Thoracic aorta (tissue), 2 donors: Measurements from ENCODE around the gene DLG1. TPM values are rescaled to one million over a fixed set of nuclear protein-coding genes. Genes with fewer than 3 reads are reported as not detected.

Experiments used
- ATAC-seq: fragments of 150-250 bp; one replicate; pipeline ENCODE4 v1.8.0; 2017; ENCODE audit warnings: low read depth; ENCODE audit not compliant: insufficient number of reproducible peaks, low FRiP score
- DNase-seq: peaks from one replicate; pipeline ENCODE4 v3.0.0-alpha.2; 2020; ENCODE audit warnings: low spot score
- H3K27ac ChIP-seq, 2 donors: fragments of 200-600 bp; sonication (generic); 1 replicate in 1 of 2; 2 replicates in 1 of 2; pipeline ENCODE4 v1.5.1; 2016; ENCODE audit warnings: mild to moderate bottlenecking in 2 of 2, moderate library complexity in 2 of 2
- H3K27me3 ChIP-seq: fragments of 200-600 bp; sonication (generic); replicated peaks from 2 replicates; pipeline ENCODE4 v1.6.0; 2016; ENCODE audit warnings: mild to moderate bottlenecking; ENCODE audit not compliant: insufficient read depth
- H3K36me3 ChIP-seq: fragments of 200-600 bp; sonication (generic); one replicate; pipeline ENCODE4 v1.5.1; 2016
- H3K4me1 ChIP-seq, 2 donors: fragments of 200-600 bp; sonication (generic); 1 replicate in 1 of 2; 2 replicates in 1 of 2; pipeline versions ENCODE4 v1.5.1 to v1.6.0; 2016; ENCODE audit warnings: low read depth in 2 of 2, mild to moderate bottlenecking in 1 of 2; ENCODE audit not compliant: control insufficient read depth in 1 of 2
- H3K4me3 ChIP-seq: fragments of 200-600 bp; sonication (generic); 2 replicates; pipeline ENCODE4 v1.5.1; 2016; ENCODE audit warnings: mild to moderate bottlenecking
- H3K9me3 ChIP-seq: fragments of 200-600 bp; sonication (generic); 2 replicates; pipeline ENCODE4 v1.5.1; 2016
- total RNA-seq, 2 donors: library from RNA; depleted of rRNA; stranded (reverse); fragments of >200 nt; gene quantifications; one replicate each; pipeline versions ENCODE4 v1.1.0 to v1.2.3, GENCODE V29; 2016
- TF ChIP-seq, protein P1 (sequence below): fragments of 200-600 bp; sonication (generic); IDR thresholded peaks from one replicate; pipeline ENCODE4 v1.5.1; 2019; ENCODE audit warnings: antibody characterized with exemption

DLG1 gene
- total RNA-seq, 2 donors from 2014 or later: 46.4 to 67.8 TPM

DNA sequence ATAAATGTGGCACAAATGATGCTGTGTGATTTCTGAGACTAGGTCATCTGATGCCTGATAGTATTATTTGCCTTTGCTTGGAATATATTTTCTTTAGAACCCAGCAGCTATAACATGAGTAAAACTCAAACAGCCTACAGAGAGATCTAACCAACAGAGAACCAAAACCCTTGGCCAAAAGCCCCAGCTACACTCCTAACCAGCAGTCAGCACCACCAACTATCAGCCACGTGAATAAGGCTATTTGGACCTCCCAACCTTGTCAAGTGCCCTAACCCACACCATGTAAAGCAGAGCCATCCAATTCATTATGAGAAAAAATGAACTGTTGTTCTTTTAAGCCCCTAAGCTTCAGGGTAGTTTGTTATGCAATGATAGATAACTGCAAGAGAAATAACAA is 154.2 kb downstream of the DLG1 start:
- no peaks in the 10 kb centered on the region for H3K27me3 ChIP-seq
- H3K4me3 ChIP-seq: no peak overlapping the region
- no peak overlapping the region for H3K27ac ChIP-seq
- H3K9me3 ChIP-seq: no peaks in the 10 kb centered on the region
- TF ChIP-seq, protein P1, sequence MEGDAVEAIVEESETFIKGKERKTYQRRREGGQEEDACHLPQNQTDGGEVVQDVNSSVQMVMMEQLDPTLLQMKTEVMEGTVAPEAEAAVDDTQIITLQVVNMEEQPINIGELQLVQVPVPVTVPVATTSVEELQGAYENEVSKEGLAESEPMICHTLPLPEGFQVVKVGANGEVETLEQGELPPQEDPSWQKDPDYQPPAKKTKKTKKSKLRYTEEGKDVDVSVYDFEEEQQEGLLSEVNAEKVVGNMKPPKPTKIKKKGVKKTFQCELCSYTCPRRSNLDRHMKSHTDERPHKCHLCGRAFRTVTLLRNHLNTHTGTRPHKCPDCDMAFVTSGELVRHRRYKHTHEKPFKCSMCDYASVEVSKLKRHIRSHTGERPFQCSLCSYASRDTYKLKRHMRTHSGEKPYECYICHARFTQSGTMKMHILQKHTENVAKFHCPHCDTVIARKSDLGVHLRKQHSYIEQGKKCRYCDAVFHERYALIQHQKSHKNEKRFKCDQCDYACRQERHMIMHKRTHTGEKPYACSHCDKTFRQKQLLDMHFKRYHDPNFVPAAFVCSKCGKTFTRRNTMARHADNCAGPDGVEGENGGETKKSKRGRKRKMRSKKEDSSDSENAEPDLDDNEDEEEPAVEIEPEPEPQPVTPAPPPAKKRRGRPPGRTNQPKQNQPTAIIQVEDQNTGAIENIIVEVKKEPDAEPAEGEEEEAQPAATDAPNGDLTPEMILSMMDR: no peak
- no peaks in the 10 kb centered on the region for H3K4me1 ChIP-seq
- no peak for ATAC-seq
- no peak for DNase-seq
- H3K36me3 ChIP-seq: peaks cover 7% of the 10 kb centered on the region

DNA sequence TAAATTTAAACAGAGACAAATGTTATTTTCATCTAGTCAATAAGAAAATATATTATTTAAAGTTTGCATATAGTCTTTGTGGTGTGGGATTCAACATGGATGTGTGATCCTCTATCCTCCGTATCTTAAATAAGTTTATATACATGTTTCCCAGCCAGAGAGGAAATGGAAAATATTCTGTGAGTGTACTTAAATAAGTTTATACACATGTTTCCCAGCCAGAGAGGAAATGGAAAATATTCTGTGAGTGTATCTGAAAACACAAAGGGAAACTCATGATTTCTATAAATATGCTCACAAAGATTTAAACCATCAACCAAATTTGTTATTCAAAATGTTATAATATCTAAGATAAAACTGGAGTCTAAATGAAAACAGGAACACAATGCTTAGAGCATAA is 158.8 kb downstream of the DLG1 start:
- DNase-seq: no peak
- H3K4me3 ChIP-seq: no peak overlapping the region
- no peaks in the 10 kb centered on the region for H3K9me3 ChIP-seq
- no peak for ATAC-seq
- no peaks in the 10 kb centered on the region for H3K27me3 ChIP-seq
- H3K36me3 ChIP-seq: peaks cover 7% of the 10 kb centered on the region
- H3K27ac ChIP-seq: no peak overlapping the region
- TF ChIP-seq, protein P1: no peak
- H3K4me1 ChIP-seq: no peaks in the 10 kb centered on the region

DNA sequence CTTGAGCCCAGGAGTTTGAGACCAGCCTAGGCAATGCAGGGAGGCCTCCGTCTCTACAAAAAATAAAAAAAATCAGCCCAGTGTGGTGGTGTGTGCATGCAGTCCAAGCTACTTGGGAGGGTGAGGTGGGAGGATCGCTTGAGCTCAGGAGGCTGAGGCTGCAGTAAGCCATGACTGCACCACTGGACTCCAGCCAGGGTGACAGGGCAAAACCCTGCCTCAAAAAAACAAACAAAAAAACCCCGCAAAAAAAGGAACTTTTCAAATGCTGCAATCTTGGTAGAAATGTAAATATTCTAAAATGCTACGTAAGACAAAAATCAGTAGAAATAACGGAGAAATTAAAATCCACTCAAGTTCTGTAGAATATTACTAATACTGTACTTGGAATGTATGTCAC is 160.7 kb downstream of the DLG1 start:
- no peaks in the 10 kb centered on the region for H3K9me3 ChIP-seq
- no peak overlapping the region for H3K27ac ChIP-seq
- peaks cover 7% of the 10 kb centered on the region for H3K36me3 ChIP-seq
- no peaks in the 10 kb centered on the region for H3K4me1 ChIP-seq
- DNase-seq (no peak), ATAC-seq (no peak)
- H3K4me3 ChIP-seq: no peak overlapping the region
- no peaks in the 10 kb centered on the region for H3K27me3 ChIP-seq
- TF ChIP-seq, protein P1: no peak

GRCh38 chr3:197136744-197137143 is 161.7 kb downstream of the DLG1 start:
- Histone ChIP-seq H3K4me3 (no peak overlapping the region), H3K4me1 (no peaks in the 10 kb centered on the region), H3K27me3 (no peaks in the 10 kb centered on the region), H3K27ac (no peak overlapping the region), H3K9me3 (no peaks in the 10 kb centered on the region), H3K36me3 (peaks cover 7% of the 10 kb centered on the region)
- TF ChIP-seq, protein P1: no peak
- ATAC-seq (no peak), DNase-seq (no peak)

DNA sequence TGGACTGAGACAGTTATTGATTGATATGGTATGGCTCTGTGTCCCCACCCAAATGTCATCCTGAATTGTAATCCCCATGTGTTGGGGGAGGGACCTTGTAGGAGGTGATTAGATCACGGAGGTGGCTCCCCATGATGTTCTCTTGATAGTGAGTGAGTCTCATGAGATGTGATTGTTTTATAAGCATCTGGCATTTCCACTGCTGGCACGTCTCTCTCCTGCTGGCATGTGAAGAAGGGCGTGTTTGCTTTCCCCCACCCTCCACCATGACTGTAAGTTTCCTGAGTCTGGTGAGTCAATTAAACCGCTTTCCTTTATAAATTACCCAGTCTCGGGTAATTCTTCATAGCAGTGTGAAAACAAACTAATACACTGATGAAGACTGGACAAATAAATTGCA is 163.2 kb downstream of the DLG1 start:
- peaks cover 7% of the 10 kb centered on the region for H3K36me3 ChIP-seq
- H3K27ac ChIP-seq: no peak overlapping the region
- no peak overlapping the region for H3K4me3 ChIP-seq
- TF ChIP-seq, protein P1: no peak
- DNase-seq (no peak), ATAC-seq (no peak)
- no peaks in the 10 kb centered on the region for H3K9me3 ChIP-seq
- no peaks in the 10 kb centered on the region for H3K4me1 ChIP-seq
- no peaks in the 10 kb centered on the region for H3K27me3 ChIP-seq
